Renal cortical epithelial cell (primary cell): ENCODE data around the gene ST8SIA1. TPM values are rescaled to one million over a fixed set of nuclear protein-coding genes. Genes with fewer than 3 reads are reported as not detected.
"Not testable (repeated sequence)": the region's sequence is repeated elsewhere in the genome, so short reads cannot be mapped to it uniquely, and the experiment has no call there.

ENCODE experiments used
- DNase-seq: peaks from one replicate; pipeline ENCODE4 v3.0.0-alpha.2; 2011; ENCODE audit warnings: low read depth
- total RNA-seq: library from RNA; depleted of rRNA; stranded (reverse); fragments of >200 nt; gene quantifications from 2 replicates; pipeline ENCODE4 v1.2.3, GENCODE V29; 2014

The ST8SIA1 gene, protein sequence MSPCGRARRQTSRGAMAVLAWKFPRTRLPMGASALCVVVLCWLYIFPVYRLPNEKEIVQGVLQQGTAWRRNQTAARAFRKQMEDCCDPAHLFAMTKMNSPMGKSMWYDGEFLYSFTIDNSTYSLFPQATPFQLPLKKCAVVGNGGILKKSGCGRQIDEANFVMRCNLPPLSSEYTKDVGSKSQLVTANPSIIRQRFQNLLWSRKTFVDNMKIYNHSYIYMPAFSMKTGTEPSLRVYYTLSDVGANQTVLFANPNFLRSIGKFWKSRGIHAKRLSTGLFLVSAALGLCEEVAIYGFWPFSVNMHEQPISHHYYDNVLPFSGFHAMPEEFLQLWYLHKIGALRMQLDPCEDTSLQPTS
- total RNA-seq: 0.20 and 0.52 TPM in 2 replicates

DNA sequence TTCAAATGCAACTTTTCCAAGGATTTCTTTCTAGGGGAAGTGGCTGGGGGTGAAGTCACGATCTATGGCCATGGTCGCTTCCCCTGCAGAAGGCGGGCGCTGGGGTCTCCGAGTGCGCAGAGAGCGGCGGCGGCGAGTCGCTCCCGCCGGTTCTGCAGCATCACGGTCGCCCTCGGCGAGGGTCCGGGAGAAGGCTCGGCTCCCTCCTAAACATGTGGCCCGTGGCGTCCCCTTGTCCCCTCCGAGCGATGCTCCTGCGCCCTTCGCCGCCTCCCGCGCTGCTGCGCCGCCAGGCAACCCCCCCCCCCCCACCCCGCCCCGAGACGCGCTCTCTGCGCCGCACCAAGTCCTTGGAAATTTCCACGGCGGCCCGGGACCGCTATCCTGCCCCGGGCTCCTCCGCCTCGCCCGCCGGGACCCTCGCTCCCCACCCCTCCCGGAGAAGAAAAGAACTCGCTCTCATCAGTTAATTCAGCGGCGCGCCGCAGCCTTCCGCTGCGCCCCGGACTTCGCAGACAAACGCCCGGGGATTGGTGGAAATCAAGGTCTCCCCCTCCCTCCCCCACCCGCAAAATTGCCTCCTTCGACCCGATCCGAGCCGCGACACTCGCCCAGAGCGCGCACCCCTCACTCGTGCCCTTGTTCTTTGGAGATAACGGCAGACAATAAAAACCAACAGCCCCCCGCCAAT lies at the start of gene ST8SIA1:
TSS of gene ST8SIA1 (minus strand) at position 298 of the 691 bp plus-strand sequence. CDS start 475 bp downstream, outside the sequence.
- no peak for DNase-seq

DNA sequence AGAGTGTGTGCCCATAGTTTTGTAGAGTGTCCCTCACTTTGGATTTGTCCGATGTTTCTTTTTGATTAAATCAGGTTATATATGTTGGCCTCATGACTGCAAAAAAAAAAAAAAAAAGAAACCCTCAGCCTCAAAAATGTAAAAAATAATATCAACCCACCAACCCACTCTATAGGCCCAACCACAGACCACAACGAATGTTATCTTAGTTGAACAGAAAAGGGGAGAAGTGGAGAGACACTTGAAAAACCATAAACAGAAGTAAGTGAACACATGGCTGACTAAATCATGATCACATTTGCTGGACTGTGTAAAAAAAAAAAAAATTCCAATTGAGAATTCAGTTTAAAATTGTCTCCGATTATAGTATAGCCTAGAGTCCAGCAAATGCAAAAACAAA lies 45.5 kb upstream of the ST8SIA1 start:
- no peak for DNase-seq

DNA sequence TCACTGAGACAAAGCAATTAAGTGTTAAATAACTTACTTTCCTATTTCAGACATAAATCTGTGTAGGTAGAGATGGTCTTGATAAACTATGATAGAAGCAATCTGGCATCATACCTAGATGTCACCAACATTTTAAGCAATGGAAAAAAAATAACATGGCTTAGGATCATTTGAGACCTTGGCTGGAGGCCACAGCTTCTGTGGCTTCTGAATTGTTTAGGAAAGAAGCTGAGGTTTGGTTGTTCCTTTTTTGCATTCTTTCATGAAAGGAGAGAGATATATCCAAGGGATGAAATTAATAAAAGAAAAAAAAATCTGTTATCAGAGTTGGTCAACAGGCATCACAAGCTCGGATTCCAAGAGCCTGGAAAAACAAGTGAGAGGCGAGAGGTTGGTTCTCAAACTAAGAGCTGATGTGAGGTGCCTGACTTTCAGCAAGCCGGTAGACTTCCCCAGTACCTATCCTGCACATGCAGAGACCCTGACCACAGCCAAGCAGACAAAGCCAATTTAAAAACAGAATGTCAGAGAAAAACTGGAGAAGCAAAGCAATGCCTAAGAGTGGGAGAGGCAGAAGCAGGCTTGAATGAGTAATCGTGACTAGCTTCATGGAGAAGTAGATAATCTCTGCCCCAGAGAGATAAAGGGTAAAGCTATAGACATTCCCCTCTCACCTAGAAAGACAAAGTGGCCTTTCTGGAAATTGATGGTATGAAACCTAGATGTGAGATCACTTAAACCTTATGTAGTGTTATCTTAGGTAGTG lies 43.4 kb upstream of the ST8SIA1 start:
- DNase-seq: no peak

DNA sequence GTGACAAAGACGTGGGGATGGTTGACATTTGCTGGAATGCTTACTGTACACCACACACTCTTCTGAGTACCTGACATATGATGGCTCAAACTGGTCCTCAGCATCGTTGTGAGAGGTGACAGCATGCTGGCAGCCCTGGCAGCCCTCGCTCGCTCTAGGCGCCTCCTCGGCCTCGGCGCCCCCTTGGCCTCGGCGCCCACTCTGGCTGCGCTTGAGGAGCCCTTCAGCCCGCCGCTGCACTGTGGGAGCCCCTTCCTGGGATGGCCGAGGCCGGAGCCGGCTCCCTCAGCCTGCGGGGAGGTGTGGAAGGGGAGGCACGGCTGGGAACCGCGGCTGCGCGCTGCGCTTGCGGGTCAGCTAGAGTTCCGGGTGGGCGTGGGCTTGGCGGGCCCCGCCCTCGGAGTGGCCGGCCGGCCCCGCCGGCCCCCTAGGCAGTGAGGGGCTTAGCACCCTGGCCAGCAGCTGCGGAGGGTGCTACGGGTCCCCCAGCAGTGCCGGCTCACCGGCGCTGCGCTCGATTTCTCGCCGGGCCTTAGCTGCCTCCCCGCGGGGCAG lies 42.2 kb upstream of the ST8SIA1 start:
- DNase-seq: not testable (repeated sequence)

GRCh38 chr12:22374508-22374907 lies 40.0 kb upstream of the ST8SIA1 start:
- DNase-seq: no peak

DNA sequence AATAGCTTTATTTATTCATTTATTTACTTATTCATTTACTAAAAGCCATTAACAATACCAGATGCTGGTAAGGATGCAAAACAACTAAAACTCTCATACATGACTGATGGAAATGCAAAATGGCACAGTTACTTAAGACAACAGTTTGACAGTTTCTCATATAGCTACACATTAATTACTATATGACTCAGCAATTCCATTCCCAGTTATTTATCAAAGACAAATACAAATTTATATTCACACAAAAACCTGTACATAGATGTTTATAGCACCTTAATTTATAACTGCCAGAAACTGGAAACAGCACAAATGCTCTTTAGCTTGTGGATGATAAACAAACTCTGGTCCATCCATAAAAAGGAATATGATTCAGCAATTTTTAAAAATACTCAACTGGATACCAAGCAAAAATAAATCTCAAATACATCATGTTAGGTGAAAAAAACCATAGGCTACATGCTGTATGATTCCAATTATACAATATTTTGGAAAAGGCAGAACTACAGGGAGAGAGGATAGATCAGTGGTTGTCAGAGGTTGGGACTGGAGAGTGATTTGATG lies 37.9 kb upstream of the ST8SIA1 start:
- no peak for DNase-seq

GRCh38 chr12:22366181-22366580 lies 31.7 kb upstream of the ST8SIA1 start:
- no peak for DNase-seq

DNA sequence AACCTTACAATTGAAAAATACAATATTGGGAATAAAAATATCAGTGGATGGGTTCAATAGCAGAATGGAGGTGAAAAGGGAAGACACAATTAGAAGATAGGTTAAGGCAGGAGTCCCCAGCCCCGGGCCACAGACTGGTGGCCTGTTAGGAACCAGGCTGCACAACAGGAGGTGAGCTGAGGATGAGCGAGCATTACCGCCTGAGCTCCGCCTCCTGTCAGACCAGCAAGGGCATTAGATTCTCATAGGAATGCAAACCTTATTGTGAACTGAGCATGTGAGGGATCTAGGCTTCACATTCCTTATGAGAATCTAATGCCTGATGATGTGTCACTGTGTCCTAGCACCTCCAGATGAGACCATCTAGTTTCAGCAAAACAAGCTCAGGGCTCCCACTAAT lies 27.3 kb upstream of the ST8SIA1 start:
- no peak for DNase-seq

GRCh38 chr12:22360774-22361173 lies 26.3 kb upstream of the ST8SIA1 start:
- no peak for DNase-seq

DNA sequence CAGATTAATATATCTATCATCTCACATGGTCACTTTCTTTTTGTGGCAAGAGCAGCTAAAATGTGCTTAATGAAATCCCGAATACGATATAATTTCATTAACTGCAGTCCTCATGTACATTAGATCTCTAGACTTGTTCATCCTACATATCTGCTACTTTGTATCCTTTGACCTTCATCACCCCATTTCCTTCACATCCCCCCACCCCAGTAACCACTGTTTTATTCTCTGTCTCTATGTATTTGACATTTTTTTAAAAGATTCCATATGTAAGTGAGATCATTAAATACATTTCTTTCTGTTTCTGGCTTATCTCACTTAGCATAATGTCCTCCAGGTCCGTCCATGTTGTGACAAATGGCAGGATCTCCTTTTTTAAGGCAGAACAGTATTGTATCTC lies 23.0 kb upstream of the ST8SIA1 start:
- DNase-seq: no peak

GRCh38 chr12:22356231-22356630 lies 21.7 kb upstream of the ST8SIA1 start:
- DNase-seq: no peak

- DNase-seq: no peak
These were observed 20.6 kb upstream of the ST8SIA1 start for GRCh38 chr12:22355011-22355580.

- DNase-seq: no peak
These were observed 19.3 kb upstream of the ST8SIA1 start for GRCh38 chr12:22353615-22354325.

GRCh38 chr12:22350886-22351285 lies 16.4 kb upstream of the ST8SIA1 start:
- DNase-seq: no peak

- no peak for DNase-seq
These were observed 13.7 kb upstream of the ST8SIA1 start for GRCh38 chr12:22348208-22348607.

GRCh38 chr12:22340143-22340542 lies 5.6 kb upstream of the ST8SIA1 start:
- DNase-seq: no peak

DNA sequence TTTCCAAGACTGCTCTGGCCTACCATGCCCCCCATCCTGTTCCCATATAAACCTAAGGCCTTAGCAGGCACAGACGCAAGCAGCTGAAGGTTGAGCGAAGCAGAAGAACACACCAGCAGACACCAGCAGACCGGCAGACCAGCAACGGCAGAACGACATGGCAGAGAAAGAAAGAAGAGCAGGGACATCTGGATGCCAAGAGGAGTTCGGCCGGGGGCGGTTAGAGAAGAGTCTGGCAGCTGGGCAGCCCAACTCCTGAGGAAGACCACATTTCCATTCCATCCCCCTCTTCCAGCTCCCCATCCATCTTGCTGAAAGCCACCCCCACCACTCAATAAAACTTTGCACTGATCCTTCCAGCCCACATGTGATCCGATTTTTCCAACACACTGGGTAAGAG lies 5.2 kb upstream of the ST8SIA1 start:
- no peak for DNase-seq

- DNase-seq: no peak
These were observed 1.3 kb upstream of the ST8SIA1 start for GRCh38 chr12:22335794-22336166.

DNA sequence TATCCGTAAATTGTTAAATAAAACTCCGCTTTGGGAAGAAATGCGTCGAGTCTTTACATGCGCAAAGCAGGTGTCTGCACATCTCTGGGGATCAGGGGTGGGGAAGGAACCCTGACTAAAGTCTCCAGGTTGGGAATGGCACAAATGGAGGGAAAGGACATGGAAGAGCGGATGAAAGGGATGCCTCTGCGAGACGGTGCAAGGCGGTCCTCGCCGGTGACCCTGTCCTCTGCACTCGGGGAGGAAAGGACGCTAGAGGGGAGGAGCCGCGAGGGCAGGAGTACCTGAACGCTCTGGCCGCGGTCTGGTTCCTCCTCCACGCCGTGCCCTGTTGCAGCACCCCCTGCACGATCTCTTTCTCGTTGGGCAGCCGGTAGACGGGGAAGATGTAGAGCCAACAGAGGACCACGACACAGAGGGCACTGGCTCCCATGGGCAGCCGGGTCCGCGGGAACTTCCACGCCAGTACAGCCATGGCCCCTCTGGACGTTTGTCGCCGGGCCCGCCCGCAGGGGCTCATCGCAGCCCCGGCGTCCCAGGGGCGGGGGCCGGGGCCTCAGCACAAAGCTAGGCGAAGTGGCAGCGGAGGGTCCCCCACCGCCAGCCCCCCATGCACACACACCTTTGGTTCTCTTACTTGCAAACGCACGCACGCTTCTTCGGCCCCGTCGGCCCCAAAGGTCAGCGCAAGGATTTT lies 646 bp downstream of the ST8SIA1 start:
- no peak for DNase-seq

DNA sequence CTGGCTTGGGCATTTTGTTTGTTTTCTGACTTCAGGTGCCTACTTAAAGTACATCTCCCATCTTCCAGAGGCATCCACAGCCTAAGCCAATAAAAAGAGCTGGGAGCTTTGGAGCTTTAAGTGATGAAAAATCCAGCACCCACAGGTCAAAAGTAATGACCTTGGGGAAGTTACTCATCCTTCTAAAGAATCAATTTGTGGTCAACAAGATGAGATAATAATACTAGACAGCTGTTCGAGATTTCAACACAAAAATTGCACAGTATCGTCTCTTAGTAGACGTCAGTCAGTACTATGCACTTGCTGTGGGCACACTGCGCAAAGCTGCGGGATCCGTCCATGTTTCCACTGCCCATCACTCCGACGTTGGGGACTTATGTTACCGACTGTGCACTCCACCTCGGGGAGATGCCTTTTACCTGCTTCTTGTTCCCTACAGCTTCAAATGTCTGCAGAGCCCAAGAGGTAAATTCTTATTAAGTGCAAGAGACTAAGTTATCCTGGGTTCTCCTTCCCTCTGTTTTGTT lies 1.3 kb downstream of the ST8SIA1 start:
- DNase-seq: no peak
